GM21619 (cell line): ENCODE results near the gene SUN3.
A peak's percentile ranks its signal among the peaks of the same experiment; 100 is the strongest.

ENCODE experiments used
- ATAC-seq: cut with Tn5 transposase; IDR thresholded peaks from one replicate; pipeline ENCODE4 v1.9.1; 2021; ENCODE audit not compliant: unreplicated experiment

The SUN3 gene

DNA sequence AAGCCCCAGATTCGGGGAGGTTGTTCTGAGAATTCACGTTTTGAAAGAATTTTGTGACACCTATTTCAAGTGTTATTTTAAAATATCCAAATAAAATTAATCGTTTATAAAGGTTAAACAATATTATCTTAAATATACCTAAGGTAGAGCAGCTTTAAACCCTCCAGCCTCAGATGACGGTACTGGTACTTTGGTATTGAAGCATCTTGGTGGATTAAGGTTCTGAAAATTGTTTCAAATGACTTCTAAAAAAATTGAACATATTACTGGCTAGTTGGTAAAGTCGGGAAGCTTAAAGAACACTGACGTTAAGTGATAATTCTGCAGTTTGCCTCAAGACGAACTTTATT is 49.1 kb downstream of the SUN3 start:
- no peak for ATAC-seq

- ATAC-seq: peak; percentile 98
Observed at GRCh38 chr7:47979145-47979831, 49.6 kb downstream of the SUN3 start, which contains the start of gene HUS1. Gene HUS1, minus strand, starts transcription at chr7:47979615. Its CDS starts 96 bp downstream, at chr7:47979519.

GRCh38 chr7:47978790-47979144 is 50.1 kb downstream of the SUN3 start:
- no peak for ATAC-seq

DNA sequence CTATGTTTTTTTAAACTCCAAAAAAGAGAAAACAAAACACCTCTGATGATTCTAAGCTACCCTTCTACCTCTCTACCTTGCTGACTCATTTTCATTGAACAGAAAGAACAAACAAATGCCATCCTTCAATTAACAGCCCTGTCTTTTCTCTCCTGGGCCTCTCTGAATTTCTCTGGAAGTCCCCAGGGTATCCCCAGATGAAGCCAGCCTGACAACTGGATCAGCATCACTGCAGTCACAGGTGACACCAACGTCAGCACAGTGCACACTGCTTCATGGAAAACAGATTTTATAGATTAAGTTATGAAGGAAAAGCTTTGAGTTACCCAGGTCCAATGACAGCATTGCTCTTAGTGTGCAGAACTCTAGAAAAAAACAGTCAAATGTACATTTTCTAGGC is 55.2 kb downstream of the SUN3 start:
- ATAC-seq: no peak

- no peak for ATAC-seq
Observed at GRCh38 chr7:47970761-47971160, 58.1 kb downstream of the SUN3 start.

- ATAC-seq: peak; percentile 81
Observed at GRCh38 chr7:47968847-47969774, 59.8 kb downstream of the SUN3 start.

GRCh38 chr7:47967708-47968107 is 61.2 kb downstream of the SUN3 start:
- ATAC-seq: no peak

GRCh38 chr7:47967123-47967522 is 61.8 kb downstream of the SUN3 start:
- no peak for ATAC-seq

DNA sequence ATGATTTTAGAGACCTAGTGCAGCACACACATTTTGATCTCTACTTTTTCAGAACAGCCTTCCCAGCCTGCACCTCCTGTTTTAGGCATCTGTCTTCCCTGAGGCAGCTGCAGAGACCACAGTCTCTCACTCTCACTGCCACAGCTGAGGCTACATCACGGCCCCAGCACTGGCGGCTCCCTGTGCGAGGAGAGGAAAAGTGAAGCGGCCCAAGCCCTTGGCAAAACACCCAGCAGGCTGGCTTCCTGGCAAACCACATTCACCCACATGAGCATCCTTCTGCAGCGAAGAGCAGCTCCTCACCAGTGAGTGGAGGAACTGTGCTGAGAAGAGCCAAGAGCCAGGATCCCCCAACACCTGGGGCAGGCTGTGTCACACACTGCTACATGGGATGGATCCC is 63.5 kb downstream of the SUN3 start:
- no peak for ATAC-seq

- ATAC-seq: no peak
Observed at GRCh38 chr7:47962262-47962661, 66.6 kb downstream of the SUN3 start.

- ATAC-seq: no peak
Observed at GRCh38 chr7:47957156-47957555, 71.8 kb downstream of the SUN3 start.

GRCh38 chr7:47956220-47956619 is 72.7 kb downstream of the SUN3 start:
- no peak for ATAC-seq

GRCh38 chr7:47954231-47954911 is 74.5 kb downstream of the SUN3 start:
- ATAC-seq: peak; percentile 47

- ATAC-seq: peak; percentile 42
Observed at GRCh38 chr7:47953822-47954221, 75.1 kb downstream of the SUN3 start.

GRCh38 chr7:47952224-47952623 is 76.7 kb downstream of the SUN3 start:
- no peak for ATAC-seq

GRCh38 chr7:47951374-47951773 is 77.5 kb downstream of the SUN3 start:
- ATAC-seq: no peak

GRCh38 chr7:47950714-47951113 is 78.2 kb downstream of the SUN3 start:
- no peak for ATAC-seq

- ATAC-seq: no peak
Observed at GRCh38 chr7:47949703-47950102, 79.2 kb downstream of the SUN3 start.

- no peak for ATAC-seq
Observed at GRCh38 chr7:47948141-47948790, 80.6 kb downstream of the SUN3 start, which contains the start of gene PKD1L1. Gene PKD1L1, minus strand, starts transcription at chr7:47948466. Its CDS starts 26 bp downstream, at chr7:47948440.

DNA sequence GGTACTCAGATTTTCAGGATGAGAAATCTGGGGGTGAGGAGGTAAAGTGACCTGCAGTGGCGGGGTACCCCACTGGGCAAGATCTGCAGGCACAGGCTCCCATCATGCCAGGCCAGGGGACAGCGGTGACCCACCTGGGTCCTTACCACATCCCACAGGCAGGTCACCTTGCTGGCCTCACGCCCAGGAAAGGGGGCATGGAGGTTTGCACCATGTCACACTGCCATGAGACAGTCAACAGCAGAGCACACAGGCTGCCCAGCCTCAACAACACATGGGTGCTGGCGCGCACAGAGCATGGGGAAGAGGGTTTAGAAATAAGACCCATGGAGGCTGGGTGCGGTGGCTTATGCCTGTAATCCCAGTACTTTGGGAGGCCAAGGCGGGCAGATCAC is 81.6 kb downstream of the SUN3 start:
- ATAC-seq: no peak
